ENCODE measurements around the gene SPTBN4.
A peak's percentile ranks its signal among the peaks of the same experiment; 100 is the strongest.
"Not testable (repeated sequence)": the region's sequence is repeated elsewhere in the genome, so short reads cannot be mapped to it uniquely, and the experiment has no call there.

The SPTBN4 gene

GRCh38 chr19:40559394-40559793 is 92.6 kb downstream of the SPTBN4 start:
- DNase-seq (ENCODE audit: low read depth in 2 of 3, low spot score in 2 of 3): no peak

- DNase-seq (ENCODE audit: low read depth in 2 of 3, low spot score in 2 of 3): no peak
Measured at GRCh38 chr19:40560092-40560507, 93.3 kb downstream of the SPTBN4 start.

GRCh38 chr19:40561947-40562346 is 95.1 kb downstream of the SPTBN4 start:
- no peak for DNase-seq (ENCODE audit: low read depth in 2 of 3, low spot score in 2 of 3)

DNA sequence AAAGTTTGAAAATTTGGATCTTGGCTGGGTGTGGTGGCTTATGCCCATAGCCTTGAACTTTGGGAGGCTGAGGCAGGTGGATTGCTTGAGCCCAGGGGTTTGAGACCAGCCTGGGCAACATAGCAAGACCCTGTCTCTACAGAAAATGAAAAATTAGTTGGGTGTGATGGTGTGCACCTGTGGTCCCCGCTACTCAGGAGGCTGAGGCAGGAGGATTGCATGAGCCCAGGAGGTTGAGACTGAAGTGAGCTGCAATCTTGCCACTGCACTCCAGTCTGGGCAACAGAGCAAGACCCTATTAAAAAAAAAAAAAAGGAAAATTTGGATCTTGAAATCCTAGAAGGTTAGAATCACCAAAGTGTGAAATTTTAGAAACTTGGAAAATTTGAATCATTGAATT is 97.7 kb downstream of the SPTBN4 start:
- DNase-seq (ENCODE audit: low read depth in 2 of 3, low spot score in 2 of 3): not testable (repeated sequence)

DNA sequence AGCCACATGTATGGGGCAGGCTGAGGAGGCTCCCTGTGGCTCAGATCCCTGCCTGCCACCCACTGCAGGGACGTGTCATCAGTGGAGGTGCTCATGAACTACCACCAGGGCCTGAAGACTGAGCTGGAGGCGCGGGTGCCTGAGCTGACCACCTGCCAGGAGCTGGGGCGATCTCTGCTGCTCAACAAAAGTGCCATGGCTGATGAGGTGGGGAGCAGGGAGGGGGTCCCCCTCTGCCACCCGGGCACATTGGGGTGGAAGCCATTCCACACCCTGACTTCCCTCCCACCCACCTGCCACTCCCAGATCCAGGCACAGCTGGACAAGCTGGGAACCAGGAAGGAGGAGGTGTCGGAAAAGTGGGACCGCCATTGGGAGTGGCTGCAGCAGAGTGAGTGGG is 98.6 kb downstream of the SPTBN4 start:
- no peak for DNase-seq (ENCODE audit: low read depth in 2 of 3, low spot score in 2 of 3)

DNA sequence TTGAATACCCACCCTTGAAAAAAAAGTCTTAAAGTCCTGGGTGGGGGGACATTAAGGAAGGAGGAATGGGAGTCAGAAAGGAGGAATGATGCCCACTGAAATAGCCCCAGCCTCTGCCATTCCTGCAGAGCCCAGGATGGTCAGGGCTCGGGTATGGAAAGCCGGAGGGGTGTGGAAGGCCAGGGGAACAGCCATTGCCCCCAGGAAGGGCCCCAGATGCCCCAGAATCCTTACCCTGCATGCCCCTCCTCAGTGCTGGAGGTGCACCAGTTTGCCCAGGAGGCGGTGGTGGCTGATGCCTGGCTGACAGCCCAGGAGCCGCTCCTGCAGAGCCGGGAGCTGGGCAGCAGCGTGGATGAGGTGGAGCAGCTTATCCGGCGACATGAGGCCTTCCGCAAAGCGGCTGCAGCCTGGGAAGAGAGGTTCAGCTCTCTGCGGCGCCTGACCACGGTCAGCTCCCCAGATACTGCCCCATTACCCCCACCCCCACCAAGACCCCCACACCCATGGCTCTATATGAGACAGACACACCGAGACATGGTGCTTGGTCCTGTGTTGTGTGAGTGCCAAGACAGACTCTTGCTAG is 99.2 kb downstream of the SPTBN4 start:
- DNase-seq (ENCODE audit: low read depth in 2 of 3, low spot score in 2 of 3): no peak

- no peak for DNase-seq (ENCODE audit: low read depth in 2 of 3, low spot score in 2 of 3)
Measured at GRCh38 chr19:40567040-40567749, 100.4 kb downstream of the SPTBN4 start.

DNA sequence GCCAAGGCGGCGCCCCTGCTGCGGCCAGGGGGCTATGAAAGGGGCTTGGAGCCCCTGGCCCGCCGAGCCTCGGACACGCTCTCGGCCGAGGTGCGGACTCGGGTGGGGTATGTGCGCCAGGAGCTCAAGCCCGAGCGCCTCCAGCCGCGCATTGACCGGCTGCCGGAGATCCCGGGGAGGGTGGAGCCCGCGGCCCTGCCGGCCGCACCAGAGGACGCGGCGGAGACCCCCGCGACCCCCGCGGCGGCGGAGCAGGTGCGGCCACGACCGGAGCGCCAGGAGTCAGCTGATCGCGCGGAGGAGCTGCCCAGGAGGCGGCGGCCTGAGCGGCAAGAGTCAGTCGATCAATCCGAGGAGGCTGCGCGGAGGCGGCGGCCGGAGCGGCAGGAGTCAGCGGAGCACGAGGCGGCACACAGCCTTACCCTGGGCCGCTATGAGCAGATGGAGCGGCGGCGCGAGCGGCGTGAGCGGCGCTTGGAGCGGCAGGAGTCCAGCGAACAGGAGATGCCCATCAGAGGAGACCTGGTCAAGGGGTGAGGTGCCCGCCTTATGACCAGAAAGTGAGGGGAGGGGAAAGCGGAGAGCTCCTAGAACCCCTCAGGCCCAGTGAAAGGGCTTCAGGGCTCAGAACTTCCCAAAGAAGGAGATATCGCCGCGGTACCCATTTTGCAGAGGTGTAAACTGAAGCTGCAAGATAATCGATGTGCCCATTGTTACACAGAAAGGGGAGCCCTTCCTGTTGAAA is 101.1 kb downstream of the SPTBN4 start:
- DNase-seq (ENCODE audit: low read depth in 2 of 3, low spot score in 2 of 3): no peak

- peak; percentile 73 to 95 (median 83) for DNase-seq (ENCODE audit: low read depth in 2 of 3, low spot score in 2 of 3)
Measured at GRCh38 chr19:40570313-40571004, 103.7 kb downstream of the SPTBN4 start.

- DNase-seq (ENCODE audit: low read depth in 2 of 3, low spot score in 2 of 3): no peak
Measured at GRCh38 chr19:40571005-40571318, 104.2 kb downstream of the SPTBN4 start.

- no peak for DNase-seq (ENCODE audit: low read depth in 2 of 3, low spot score in 2 of 3)
Measured at GRCh38 chr19:40571831-40572495, 105.2 kb downstream of the SPTBN4 start.

DNA sequence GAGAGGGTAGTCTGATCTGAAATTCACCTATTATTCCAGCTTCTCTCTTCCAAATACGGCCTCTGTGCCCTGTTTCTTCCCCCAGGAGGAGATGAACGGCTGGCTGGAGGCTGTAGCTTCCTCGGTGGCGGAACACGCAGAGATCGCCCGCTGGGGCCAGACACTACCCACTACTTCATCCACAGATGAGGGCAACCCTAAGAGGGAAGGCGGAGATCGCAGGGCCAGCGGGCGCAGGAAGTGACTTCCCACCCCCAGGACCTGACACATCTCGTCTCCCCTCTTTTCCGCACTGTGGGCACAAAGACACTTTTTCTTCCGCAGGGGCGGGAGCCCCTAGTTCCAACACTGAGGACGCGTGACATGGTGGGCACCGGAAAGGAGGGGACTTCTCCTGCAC is 108.5 kb downstream of the SPTBN4 start:
- DNase-seq (ENCODE audit: low read depth in 2 of 3, low spot score in 2 of 3): no peak

DNA sequence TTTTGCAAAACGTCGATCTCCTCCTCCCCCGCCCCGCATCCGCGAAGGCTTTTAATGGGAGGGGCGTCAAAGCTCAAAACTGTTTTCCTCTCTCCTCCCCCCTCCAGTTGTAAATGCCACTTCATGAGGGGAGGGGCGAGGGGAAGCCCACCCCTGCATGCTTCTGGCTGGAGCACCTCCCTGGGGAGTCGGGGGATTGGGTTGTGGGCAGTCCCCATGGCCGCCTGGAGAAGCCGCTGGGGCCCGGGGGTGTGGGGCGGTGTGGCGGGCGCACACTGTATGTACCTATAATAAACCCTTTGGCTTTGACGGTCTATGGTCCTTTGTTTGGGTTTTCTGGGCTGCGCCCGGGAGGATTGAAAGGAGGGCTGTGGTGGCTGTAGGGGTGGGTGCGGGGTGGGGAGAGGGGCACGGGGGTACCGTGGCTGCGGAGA is 109.4 kb downstream of the SPTBN4 start:
- DNase-seq (ENCODE audit: low read depth in 2 of 3, low spot score in 2 of 3): no peak

GRCh38 chr19:40576585-40577451 is 110.0 kb downstream of the SPTBN4 start, which contains the start of gene SHKBP1:
Gene SHKBP1, plus strand, starts transcription at chr19:40576873. Its CDS starts 27 bp downstream, at chr19:40576900.
- peak; percentile 80 to 88 (median 82) for DNase-seq (ENCODE audit: low read depth in 2 of 3, low spot score in 2 of 3)

- no peak for DNase-seq (ENCODE audit: low read depth in 2 of 3, low spot score in 2 of 3)
Measured at GRCh38 chr19:40578442-40578908, 111.7 kb downstream of the SPTBN4 start.

GRCh38 chr19:40580619-40581018 is 113.8 kb downstream of the SPTBN4 start:
- DNase-seq (ENCODE audit: low read depth in 2 of 3, low spot score in 2 of 3): no peak

DNA sequence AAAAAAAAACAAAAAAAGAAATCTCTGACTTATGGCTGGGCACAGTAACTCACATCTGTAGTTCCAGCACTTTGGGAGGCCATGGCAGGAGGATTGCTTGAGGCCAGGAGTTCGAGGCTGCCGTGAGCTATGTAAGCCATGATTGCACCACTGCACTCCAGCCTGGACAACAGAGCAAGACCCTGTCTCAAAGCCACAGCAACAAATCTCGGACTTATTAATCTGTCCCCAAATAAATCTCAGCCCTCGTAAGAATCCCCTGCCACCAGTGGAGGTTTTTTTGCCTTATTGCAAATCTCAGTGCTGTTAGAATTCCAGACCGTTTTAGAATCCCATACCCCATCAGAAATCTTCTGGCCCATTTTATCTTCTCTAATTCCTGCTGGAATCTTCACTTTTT is 114.7 kb downstream of the SPTBN4 start:
- no peak for DNase-seq (ENCODE audit: low read depth in 2 of 3, low spot score in 2 of 3)

GRCh38 chr19:40582467-40582866 is 115.7 kb downstream of the SPTBN4 start:
- no peak for DNase-seq (ENCODE audit: low read depth in 2 of 3, low spot score in 2 of 3)

- DNase-seq (ENCODE audit: low read depth in 2 of 3, low spot score in 2 of 3): no peak
Measured at GRCh38 chr19:40583283-40583682, 116.5 kb downstream of the SPTBN4 start.

GRCh38 chr19:40584007-40584406 is 117.2 kb downstream of the SPTBN4 start:
- DNase-seq (ENCODE audit: low read depth in 2 of 3, low spot score in 2 of 3): no peak

All from activated CD8-positive, alpha-beta memory T cell treated with anti-CD3 and anti-CD28 coated beads for 48 hours (primary cell).